Liver (tissue), 9 donors: ENCODE measurements around the gene L1TD1. TPM values are rescaled to one million over a fixed set of nuclear protein-coding genes. Genes with fewer than 3 reads are reported as not detected.

ENCODE experiments used
- DNase-seq: peaks from one replicate; pipeline ENCODE4 v3.0.0-alpha.2; 2017; ENCODE audit warnings: low spot score
- H3K27ac ChIP-seq, 2 donors: one replicate each; pipeline ENCODE4 v1.7.0; 2013; ENCODE audit warnings: inconsistent platforms in 2 of 2, low read length in 2 of 2, control low read depth in 1 of 2, low read depth in 1 of 2, mild to moderate bottlenecking in 1 of 2
- H3K27me3 ChIP-seq, 4 donors: one replicate each; pipeline versions ENCODE4 v1.6.1 to v1.7.0; 2013; ENCODE audit warnings: low read length in 3 of 4, inconsistent platforms in 1 of 4, mild to moderate bottlenecking in 1 of 4, moderate library complexity in 1 of 4; ENCODE audit not compliant: control insufficient read depth in 4 of 4, insufficient read depth in 4 of 4
- H3K36me3 ChIP-seq, 4 donors: one replicate each; pipeline versions ENCODE4 v1.6.1 to v1.7.0; 2013; ENCODE audit warnings: low read length in 3 of 4, mild to moderate bottlenecking in 3 of 4, low read depth in 1 of 4, moderate library complexity in 1 of 4; ENCODE audit not compliant: control insufficient read depth in 4 of 4, insufficient read depth in 3 of 4
- H3K4me1 ChIP-seq, 4 donors: one replicate each; pipeline versions ENCODE4 v1.6.1 to v1.7.0; 2013; ENCODE audit warnings: low read length in 3 of 4, mild to moderate bottlenecking in 3 of 4, moderate library complexity in 1 of 4; ENCODE audit not compliant: control insufficient read depth in 4 of 4, insufficient read depth in 4 of 4
- H3K4me3 ChIP-seq, 3 donors: one replicate each; pipeline versions ENCODE4 v1.6.1 to v1.7.0; 2013; ENCODE audit warnings: low read length in 3 of 3, control low read depth in 1 of 3, low read depth in 1 of 3, mild to moderate bottlenecking in 1 of 3
- H3K9ac ChIP-seq, 2 donors: one replicate each; pipeline ENCODE4 v1.7.0; 2013; ENCODE audit warnings: low read length in 2 of 2, mild to moderate bottlenecking in 2 of 2, moderate library complexity in 2 of 2, control low read depth in 1 of 2, low read depth in 1 of 2
- H3K9me3 ChIP-seq, 4 donors: one replicate each; pipeline versions ENCODE4 v1.6.1 to v1.7.0; 2013; ENCODE audit warnings: low read length in 3 of 4; ENCODE audit not compliant: control insufficient read depth in 4 of 4
- FOXA2 ChIP-seq: IDR thresholded peaks from 2 replicates; pipeline ENCODE4 v1.6.1; 2016; ENCODE audit warnings: antibody characterized with exemption
- GABPA ChIP-seq, 2 donors: IDR thresholded peaks in 1 of 2; conservative IDR thresholded peaks in 1 of 2; 2 replicates each; pipeline ENCODE4 v1.6.1; 2016; ENCODE audit warnings: antibody characterized with exemption in 2 of 2, mild to moderate bottlenecking in 1 of 2, moderate library complexity in 1 of 2
- HNF4G ChIP-seq: IDR thresholded peaks from 2 replicates; pipeline ENCODE4 v1.6.1; 2016; ENCODE audit warnings: antibody characterized with exemption
- JUND ChIP-seq, 2 donors: IDR thresholded peaks; 2 replicates each; pipeline ENCODE4 v1.6.1; 2016; ENCODE audit warnings: antibody characterized with exemption in 2 of 2
- RAD21 ChIP-seq, 2 donors: IDR thresholded peaks; 2 replicates each; pipeline ENCODE4 v1.6.1; 2016; ENCODE audit warnings: antibody characterized with exemption in 2 of 2, mild to moderate bottlenecking in 2 of 2
- RXRA ChIP-seq, 2 donors: IDR thresholded peaks; 2 replicates each; pipeline ENCODE4 v1.6.1; 2017 to 2018; ENCODE audit warnings: antibody characterized with exemption in 2 of 2, mild to moderate bottlenecking in 1 of 2
- TAF1 ChIP-seq: conservative IDR thresholded peaks from 2 replicates; pipeline ENCODE4 v1.6.1; 2016; ENCODE audit warnings: antibody characterized with exemption, mild to moderate bottlenecking
- YY1 ChIP-seq: IDR thresholded peaks from 2 replicates; pipeline ENCODE4 v1.6.1; 2016; ENCODE audit warnings: antibody characterized with exemption, mild to moderate bottlenecking
- WGBS: extraction: QIAGEN DNeasy Blood & Tissue Kit; methylation state at CpG from one replicate; pipeline ENCODE4 v1.1.7; 2013; 5-methylcytosine and 5-hydroxymethylcytosine counted together
- polyA plus RNA-seq, 2 donors: library from polyadenylated mRNA; stranded (reverse) in 1 of 2; unstranded in 1 of 2; fragments of 200-250 nt in 1 of 2; fragments of >200 nt in 1 of 2; fragmentation: Nextera tagmentation in 1 of 2; extraction: Ambion mirVana in 1 of 2; gene quantifications; one replicate each; pipeline versions ENCODE4 v1.2.1 to v1.2.3, GENCODE V29; 2013 to 2015
- total RNA-seq, 2 donors: library from RNA; depleted of rRNA; stranded (reverse); fragments of >200 nt; gene quantifications; one replicate each; pipeline ENCODE4 v1.2.3, GENCODE V29; 2014
- TF ChIP-seq, protein P1 (sequence below): fragments of 150-350 bp; IDR thresholded peaks from 2 replicates; pipeline ENCODE4 v1.5.1; 2017; ENCODE audit warnings: improper control_type of control experiment, low read depth, low read length; ENCODE audit not compliant: missing input control
- TF ChIP-seq, protein P2 (sequence below): IDR thresholded peaks from 2 replicates; pipeline ENCODE4 v1.6.1; 2016; ENCODE audit warnings: antibody characterized with exemption
- TF ChIP-seq, protein P3 (sequence below): IDR thresholded peaks from 2 replicates; pipeline ENCODE4 v1.6.1; 2016; ENCODE audit warnings: antibody characterized with exemption, mild to moderate bottlenecking
- TF ChIP-seq, protein P4 (sequence below): IDR thresholded peaks from 2 replicates; pipeline ENCODE4 v1.6.1; 2016; ENCODE audit warnings: antibody characterized with exemption
- TF ChIP-seq, protein P5 (sequence below): IDR thresholded peaks from 2 replicates; pipeline ENCODE4 v1.6.1; 2016; ENCODE audit warnings: antibody characterized with exemption
- donor health status: healthy.
- donor health status: healthy.
- donor health status: healthy.
- donor health status: healthy.
- donor health status: healthy.

The L1TD1 gene
- total and polyA plus RNA-seq, 4 donors, result under 0.01 to 0.14 (median 0.01) TPM; not detected in 1

DNA sequence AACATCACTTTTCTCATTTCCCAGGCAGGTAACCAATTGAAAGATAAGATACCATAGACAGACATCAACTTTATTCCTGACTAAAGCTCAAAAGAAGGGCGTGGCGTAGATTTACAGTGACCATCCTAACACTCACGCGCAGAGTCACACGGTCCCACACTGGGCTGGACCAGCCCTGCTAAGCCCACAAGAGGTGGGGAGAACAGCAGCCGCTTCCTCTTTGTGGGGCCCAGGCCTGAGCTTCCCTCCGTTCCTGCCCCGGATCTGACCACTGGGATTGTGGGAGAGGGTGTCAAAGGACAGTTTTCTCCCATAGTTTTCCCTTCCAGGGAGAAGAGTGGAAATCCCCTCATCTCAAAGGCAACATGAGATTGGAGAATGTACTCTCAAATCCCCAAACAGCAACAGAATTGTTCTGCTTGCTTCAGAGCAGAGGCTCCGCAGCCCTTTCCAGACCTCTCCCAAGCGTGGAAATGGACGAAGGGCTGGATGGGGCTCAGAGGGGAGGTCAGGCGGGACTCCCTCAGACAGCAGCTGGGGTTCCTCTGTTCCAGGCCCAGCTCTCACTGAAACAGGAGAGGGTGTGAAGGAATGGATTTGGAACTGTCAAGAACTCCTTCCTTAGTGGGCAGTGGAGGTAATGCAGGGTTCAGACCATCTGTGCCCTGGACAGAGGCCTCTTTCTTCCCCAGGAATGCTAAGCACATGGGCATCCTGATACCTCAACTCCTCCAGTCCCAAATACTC lies 33.7 kb downstream of the L1TD1 start (continued):
- TF ChIP-seq, protein P1, sequence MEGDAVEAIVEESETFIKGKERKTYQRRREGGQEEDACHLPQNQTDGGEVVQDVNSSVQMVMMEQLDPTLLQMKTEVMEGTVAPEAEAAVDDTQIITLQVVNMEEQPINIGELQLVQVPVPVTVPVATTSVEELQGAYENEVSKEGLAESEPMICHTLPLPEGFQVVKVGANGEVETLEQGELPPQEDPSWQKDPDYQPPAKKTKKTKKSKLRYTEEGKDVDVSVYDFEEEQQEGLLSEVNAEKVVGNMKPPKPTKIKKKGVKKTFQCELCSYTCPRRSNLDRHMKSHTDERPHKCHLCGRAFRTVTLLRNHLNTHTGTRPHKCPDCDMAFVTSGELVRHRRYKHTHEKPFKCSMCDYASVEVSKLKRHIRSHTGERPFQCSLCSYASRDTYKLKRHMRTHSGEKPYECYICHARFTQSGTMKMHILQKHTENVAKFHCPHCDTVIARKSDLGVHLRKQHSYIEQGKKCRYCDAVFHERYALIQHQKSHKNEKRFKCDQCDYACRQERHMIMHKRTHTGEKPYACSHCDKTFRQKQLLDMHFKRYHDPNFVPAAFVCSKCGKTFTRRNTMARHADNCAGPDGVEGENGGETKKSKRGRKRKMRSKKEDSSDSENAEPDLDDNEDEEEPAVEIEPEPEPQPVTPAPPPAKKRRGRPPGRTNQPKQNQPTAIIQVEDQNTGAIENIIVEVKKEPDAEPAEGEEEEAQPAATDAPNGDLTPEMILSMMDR, result no peak
- TF ChIP-seq FOXA2 (no peak), HNF4G (no peak)

DNA sequence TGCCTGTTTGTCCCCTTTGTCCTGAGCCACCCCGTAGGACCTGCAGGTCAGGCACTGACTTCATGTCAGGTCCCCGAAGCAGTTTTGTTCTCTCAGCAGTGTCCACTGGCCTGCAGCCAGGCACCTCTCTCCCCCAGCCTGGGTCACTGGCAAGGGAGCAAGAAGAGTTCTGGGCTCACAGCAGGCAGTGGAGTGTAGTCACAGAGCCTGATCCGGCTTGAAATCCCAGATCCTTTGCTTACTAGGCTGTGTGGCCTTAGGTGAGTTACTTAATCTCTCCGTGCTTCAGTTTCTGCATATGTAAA lies 34.2 kb downstream of the L1TD1 start:
- WGBS, result 77% methylated on average over 4 of the region's 4 CpGs
- no peak overlapping the region for H3K9ac ChIP-seq
- no peak for DNase-seq

More for the DNA sequence above, 34.2 kb downstream of the L1TD1 start:
- no peaks in the 10 kb centered on the region for H3K36me3 ChIP-seq
- H3K27me3 ChIP-seq, result no peaks in the 10 kb centered on the region
- peaks cover 0 to 3% (median 0%) of the 10 kb centered on the region in 4 donors for H3K4me1 ChIP-seq
- H3K9me3 ChIP-seq, result no peaks in the 10 kb centered on the region
- H3K4me3 ChIP-seq, result no peak overlapping the region
- H3K27ac ChIP-seq, result no peak overlapping the region
- TF ChIP-seq GABPA (IDR thresholded peaks at IDR 0.05 in 1 of 2, conservative IDR thresholded peaks at IDR 0.05 in 1 of 2), result no peak
- TF ChIP-seq FOXA2, result no peak
- TF ChIP-seq, protein P1, result no peak
- TF ChIP-seq, protein P2, sequence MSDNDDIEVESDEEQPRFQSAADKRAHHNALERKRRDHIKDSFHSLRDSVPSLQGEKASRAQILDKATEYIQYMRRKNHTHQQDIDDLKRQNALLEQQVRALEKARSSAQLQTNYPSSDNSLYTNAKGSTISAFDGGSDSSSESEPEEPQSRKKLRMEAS, result no peak
- no peak for TF ChIP-seq HNF4G
- TF ChIP-seq RAD21 (IDR thresholded peaks at IDR 0.05), result no peak
- TF ChIP-seq YY1, result no peak
- TF ChIP-seq, protein P3, sequence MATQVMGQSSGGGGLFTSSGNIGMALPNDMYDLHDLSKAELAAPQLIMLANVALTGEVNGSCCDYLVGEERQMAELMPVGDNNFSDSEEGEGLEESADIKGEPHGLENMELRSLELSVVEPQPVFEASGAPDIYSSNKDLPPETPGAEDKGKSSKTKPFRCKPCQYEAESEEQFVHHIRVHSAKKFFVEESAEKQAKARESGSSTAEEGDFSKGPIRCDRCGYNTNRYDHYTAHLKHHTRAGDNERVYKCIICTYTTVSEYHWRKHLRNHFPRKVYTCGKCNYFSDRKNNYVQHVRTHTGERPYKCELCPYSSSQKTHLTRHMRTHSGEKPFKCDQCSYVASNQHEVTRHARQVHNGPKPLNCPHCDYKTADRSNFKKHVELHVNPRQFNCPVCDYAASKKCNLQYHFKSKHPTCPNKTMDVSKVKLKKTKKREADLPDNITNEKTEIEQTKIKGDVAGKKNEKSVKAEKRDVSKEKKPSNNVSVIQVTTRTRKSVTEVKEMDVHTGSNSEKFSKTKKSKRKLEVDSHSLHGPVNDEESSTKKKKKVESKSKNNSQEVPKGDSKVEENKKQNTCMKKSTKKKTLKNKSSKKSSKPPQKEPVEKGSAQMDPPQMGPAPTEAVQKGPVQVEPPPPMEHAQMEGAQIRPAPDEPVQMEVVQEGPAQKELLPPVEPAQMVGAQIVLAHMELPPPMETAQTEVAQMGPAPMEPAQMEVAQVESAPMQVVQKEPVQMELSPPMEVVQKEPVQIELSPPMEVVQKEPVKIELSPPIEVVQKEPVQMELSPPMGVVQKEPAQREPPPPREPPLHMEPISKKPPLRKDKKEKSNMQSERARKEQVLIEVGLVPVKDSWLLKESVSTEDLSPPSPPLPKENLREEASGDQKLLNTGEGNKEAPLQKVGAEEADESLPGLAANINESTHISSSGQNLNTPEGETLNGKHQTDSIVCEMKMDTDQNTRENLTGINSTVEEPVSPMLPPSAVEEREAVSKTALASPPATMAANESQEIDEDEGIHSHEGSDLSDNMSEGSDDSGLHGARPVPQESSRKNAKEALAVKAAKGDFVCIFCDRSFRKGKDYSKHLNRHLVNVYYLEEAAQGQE, result no peak
- TF ChIP-seq, protein P4, sequence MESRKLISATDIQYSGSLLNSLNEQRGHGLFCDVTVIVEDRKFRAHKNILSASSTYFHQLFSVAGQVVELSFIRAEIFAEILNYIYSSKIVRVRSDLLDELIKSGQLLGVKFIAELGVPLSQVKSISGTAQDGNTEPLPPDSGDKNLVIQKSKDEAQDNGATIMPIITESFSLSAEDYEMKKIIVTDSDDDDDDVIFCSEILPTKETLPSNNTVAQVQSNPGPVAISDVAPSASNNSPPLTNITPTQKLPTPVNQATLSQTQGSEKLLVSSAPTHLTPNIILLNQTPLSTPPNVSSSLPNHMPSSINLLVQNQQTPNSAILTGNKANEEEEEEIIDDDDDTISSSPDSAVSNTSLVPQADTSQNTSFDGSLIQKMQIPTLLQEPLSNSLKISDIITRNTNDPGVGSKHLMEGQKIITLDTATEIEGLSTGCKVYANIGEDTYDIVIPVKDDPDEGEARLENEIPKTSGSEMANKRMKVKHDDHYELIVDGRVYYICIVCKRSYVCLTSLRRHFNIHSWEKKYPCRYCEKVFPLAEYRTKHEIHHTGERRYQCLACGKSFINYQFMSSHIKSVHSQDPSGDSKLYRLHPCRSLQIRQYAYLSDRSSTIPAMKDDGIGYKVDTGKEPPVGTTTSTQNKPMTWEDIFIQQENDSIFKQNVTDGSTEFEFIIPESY, result no peak
- TF ChIP-seq, protein P5, sequence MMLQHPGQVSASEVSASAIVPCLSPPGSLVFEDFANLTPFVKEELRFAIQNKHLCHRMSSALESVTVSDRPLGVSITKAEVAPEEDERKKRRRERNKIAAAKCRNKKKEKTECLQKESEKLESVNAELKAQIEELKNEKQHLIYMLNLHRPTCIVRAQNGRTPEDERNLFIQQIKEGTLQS, result no peak
- TF ChIP-seq RXRA (IDR thresholded peaks at IDR 0.05), result no peak
- no peak for TF ChIP-seq TAF1
- TF ChIP-seq JUND (IDR thresholded peaks at IDR 0.05), result no peak
